Measurements from ENCODE around the gene IQCK.

IQCK gene

DNA sequence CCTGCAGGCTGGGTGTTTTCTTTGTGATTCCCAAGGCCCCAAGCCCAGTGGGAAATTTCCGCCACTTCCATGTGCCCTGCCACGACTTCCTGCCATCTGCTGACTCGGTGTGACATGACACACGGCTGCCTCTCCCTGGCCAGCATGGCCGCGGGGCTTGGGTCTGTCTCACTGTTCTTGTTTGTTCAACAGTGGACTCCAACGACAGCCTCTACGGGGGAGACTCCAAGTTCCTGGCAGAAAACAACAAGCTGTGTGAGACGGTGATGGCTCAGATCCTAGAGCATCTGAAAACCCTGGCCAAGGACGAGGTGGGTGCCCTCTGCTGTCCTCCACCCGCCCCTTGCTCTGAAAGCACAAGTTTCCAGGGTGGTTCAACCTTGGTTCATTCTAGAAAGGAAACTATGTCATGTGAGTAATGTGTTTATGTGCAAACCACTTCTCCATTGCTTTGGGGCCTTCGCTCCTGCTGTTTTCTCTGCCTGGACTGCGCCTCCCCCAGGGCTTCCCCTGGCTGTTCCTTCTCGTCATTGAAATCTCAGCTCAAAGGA lies 26.8 kb upstream of the IQCK start:
- peaks cover 5% of the 10 kb centered on the region for H3K4me1 ChIP-seq (ENCODE audit: insufficient read depth, poor library complexity, severe bottlenecking)
- H3K9me3 ChIP-seq (ENCODE audit: severe bottlenecking) = no peaks in the 10 kb centered on the region
- H3K4me3 ChIP-seq (ENCODE audit: severe bottlenecking) = no peak overlapping the region
- TF ChIP-seq, protein P1, sequence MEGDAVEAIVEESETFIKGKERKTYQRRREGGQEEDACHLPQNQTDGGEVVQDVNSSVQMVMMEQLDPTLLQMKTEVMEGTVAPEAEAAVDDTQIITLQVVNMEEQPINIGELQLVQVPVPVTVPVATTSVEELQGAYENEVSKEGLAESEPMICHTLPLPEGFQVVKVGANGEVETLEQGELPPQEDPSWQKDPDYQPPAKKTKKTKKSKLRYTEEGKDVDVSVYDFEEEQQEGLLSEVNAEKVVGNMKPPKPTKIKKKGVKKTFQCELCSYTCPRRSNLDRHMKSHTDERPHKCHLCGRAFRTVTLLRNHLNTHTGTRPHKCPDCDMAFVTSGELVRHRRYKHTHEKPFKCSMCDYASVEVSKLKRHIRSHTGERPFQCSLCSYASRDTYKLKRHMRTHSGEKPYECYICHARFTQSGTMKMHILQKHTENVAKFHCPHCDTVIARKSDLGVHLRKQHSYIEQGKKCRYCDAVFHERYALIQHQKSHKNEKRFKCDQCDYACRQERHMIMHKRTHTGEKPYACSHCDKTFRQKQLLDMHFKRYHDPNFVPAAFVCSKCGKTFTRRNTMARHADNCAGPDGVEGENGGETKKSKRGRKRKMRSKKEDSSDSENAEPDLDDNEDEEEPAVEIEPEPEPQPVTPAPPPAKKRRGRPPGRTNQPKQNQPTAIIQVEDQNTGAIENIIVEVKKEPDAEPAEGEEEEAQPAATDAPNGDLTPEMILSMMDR (IDR thresholded peaks at IDR 0.05; ENCODE audit: poor library complexity, severe bottlenecking) = no peak
- no peaks in the 10 kb centered on the region for H3K36me3 ChIP-seq (ENCODE audit: low read depth)
- DNase-seq (ENCODE audit: low spot score) = no peak
- no peak overlapping the region for H3K27ac ChIP-seq (ENCODE audit: poor library complexity, severe bottlenecking)
- no peaks in the 10 kb centered on the region for H3K27me3 ChIP-seq (ENCODE audit: insufficient read depth, poor library complexity, severe bottlenecking)
- no peak for ATAC-seq (ENCODE audit: low read depth)

DNA sequence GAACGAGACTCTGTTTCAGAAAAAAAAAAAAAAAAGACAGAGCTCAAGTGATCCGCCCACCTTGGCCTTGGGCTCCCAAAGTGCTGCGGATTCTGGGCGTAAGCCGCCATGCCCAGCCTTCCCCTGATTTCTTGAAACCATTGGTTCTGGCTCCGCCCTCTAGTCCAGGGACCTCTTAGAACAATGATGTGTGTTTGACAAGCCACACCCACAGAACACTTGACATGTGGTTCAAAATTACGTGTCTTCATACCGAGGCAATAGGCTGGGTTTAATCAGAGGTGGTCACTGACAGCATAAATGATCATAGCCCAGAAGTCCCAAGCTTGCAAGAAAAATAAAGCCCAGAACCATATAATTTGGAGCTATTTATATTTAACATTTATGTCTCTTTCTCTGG lies 23.1 kb upstream of the IQCK start:
- 0 out of 2 replicates have a peak, but pooled peaks cover 5% of the 10 kb centered on the region for H3K36me3 ChIP-seq (ENCODE audit: low read depth)
- no peak for ATAC-seq (ENCODE audit: low read depth)

DNA sequence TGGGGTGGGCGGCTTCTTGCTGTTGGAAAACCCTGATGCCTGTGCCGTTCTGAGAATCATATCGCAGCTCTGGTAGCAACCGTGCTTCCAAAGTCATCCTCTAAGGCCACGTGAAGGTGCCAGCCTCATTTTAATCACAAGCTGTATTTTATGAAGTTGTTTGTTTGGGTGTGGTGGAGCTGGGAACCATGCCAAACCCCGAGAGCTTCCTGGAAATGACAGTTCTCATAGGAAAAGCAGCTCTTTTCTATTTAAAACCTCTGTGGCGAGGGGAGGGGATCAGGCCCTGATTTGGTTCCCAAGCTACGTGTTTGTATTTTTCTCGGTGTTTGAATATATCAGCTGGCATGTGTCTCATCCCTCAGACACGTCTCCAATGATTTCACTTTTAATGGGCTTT lies 21.7 kb upstream of the IQCK start:
- peak; percentile 62 for ATAC-seq (ENCODE audit: low read depth)

More for the DNA sequence above, 23.1 kb upstream of the IQCK start:
- Histone ChIP-seq H3K27ac (ENCODE audit: poor library complexity, severe bottlenecking) (no peak overlapping the region), H3K9me3 (ENCODE audit: severe bottlenecking) (no peaks in the 10 kb centered on the region), H3K4me1 (ENCODE audit: insufficient read depth, poor library complexity, severe bottlenecking) (peaks cover 12% of the 10 kb centered on the region), H3K4me3 (ENCODE audit: severe bottlenecking) (no peak overlapping the region), H3K27me3 (ENCODE audit: insufficient read depth, poor library complexity, severe bottlenecking) (no peaks in the 10 kb centered on the region)
- DNase-seq (ENCODE audit: low spot score) = no peak
- TF ChIP-seq, protein P1 (IDR thresholded peaks at IDR 0.05; ENCODE audit: poor library complexity, severe bottlenecking) = no peak

GRCh38 chr16:19696961-19697360 lies 21.1 kb upstream of the IQCK start:
- Histone ChIP-seq H3K36me3 (ENCODE audit: low read depth) (peaks cover 12% of the 10 kb centered on the region; the same call in 1 of the 2 replicates), H3K27me3 (ENCODE audit: insufficient read depth, poor library complexity, severe bottlenecking) (no peaks in the 10 kb centered on the region), H3K27ac (ENCODE audit: poor library complexity, severe bottlenecking) (peak overlapping the region; percentile 9), H3K4me1 (ENCODE audit: insufficient read depth, poor library complexity, severe bottlenecking) (peaks cover 17% of the 10 kb centered on the region), H3K9me3 (ENCODE audit: severe bottlenecking) (no peaks in the 10 kb centered on the region), H3K4me3 (ENCODE audit: severe bottlenecking) (no peak overlapping the region)
- DNase-seq (ENCODE audit: low spot score) = no peak
- TF ChIP-seq, protein P1 (IDR thresholded peaks at IDR 0.05; ENCODE audit: poor library complexity, severe bottlenecking) = no peak
- no peak for ATAC-seq (ENCODE audit: low read depth)

More for the DNA sequence above, 21.7 kb upstream of the IQCK start:
- Histone ChIP-seq H3K9me3 (ENCODE audit: severe bottlenecking) (no peaks in the 10 kb centered on the region), H3K4me3 (ENCODE audit: severe bottlenecking) (no peak overlapping the region), H3K27ac (ENCODE audit: poor library complexity, severe bottlenecking) (peak overlapping the region; percentile 9), H3K27me3 (ENCODE audit: insufficient read depth, poor library complexity, severe bottlenecking) (no peaks in the 10 kb centered on the region), H3K36me3 (ENCODE audit: low read depth) (peaks cover 11% of the 10 kb centered on the region; the same call in 1 of the 2 replicates), H3K4me1 (ENCODE audit: insufficient read depth, poor library complexity, severe bottlenecking) (peaks cover 17% of the 10 kb centered on the region)
- TF ChIP-seq, protein P1 (IDR thresholded peaks at IDR 0.05; ENCODE audit: poor library complexity, severe bottlenecking) = no peak
- DNase-seq (ENCODE audit: low spot score) = no peak

DNA sequence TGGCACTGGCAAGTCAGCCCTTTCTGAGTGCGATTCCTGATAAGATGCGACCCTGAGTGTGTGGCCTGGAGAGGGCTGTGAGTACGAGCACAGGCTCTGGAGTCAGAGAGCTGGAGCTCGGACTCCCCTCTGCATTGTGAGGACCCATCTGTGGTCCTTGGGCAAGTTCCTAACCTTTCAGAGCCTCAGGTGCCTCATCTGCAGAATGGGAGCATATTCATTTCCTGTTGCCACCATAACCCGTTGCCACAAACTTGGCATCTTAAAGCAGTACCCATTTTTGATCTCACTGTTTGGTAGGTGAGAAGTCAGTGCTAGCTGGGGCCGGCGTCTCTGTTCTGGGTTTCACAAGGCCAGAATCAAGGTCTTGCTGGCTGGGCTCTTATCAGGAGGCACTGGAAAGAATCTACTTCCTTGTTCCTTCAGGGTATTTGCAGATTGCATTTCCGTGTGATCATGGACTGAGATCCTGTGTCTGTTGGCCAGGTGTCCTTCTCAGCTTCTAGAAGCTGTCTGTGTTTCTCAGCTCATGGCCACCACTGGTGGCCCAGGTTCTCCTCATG lies 20.2 kb upstream of the IQCK start:
- Histone ChIP-seq H3K9me3 (ENCODE audit: severe bottlenecking) (no peaks in the 10 kb centered on the region), H3K4me3 (ENCODE audit: severe bottlenecking) (no peak overlapping the region), H3K27ac (ENCODE audit: poor library complexity, severe bottlenecking) (no peak overlapping the region), H3K4me1 (ENCODE audit: insufficient read depth, poor library complexity, severe bottlenecking) (peaks cover 17% of the 10 kb centered on the region), H3K36me3 (ENCODE audit: low read depth) (peaks cover 16% of the 10 kb centered on the region; the same call in 1 of the 2 replicates), H3K27me3 (ENCODE audit: insufficient read depth, poor library complexity, severe bottlenecking) (no peaks in the 10 kb centered on the region)
- DNase-seq (ENCODE audit: low spot score) (no peak), ATAC-seq (ENCODE audit: low read depth) (no peak)
- TF ChIP-seq, protein P1 (IDR thresholded peaks at IDR 0.05; ENCODE audit: poor library complexity, severe bottlenecking) = no peak

Measured in RWPE2 (cell line).